Measurements from ENCODE around the gene SLC39A11.

- no peak for TF ChIP-seq POLR2A (IDR thresholded peaks at IDR 0.05; ENCODE audit: low read depth, low read length)
- TF ChIP-seq POLR2AphosphoS5 (IDR thresholded peaks at IDR 0.05; ENCODE audit: low read depth, low read length) = no peak
- no peak for TF ChIP-seq TAF1 (IDR thresholded peaks at IDR 0.05; ENCODE audit: low read depth, low read length)
These were observed 61.0 kb downstream of the SLC39A11 start for GRCh38 chr17:73031472-73031871.

All from GM12891 (cell line).